Keratinocyte (primary cell): ENCODE measurements around the gene EXOC3. TPM values are rescaled to one million over a fixed set of nuclear protein-coding genes. Genes with fewer than 3 reads are reported as not detected.

Source experiments
- DNase-seq: peaks from one replicate; pipeline ENCODE4 v3.0.0-alpha.2; 2011; ENCODE audit warnings: low read depth, missing footprints, low spot score
- FAIRE-seq: peaks from 2 replicates; lab custom pipeline; 2011; peaks lifted over from hg19 to GRCh38; lab: Jason Lieb, UNC
- H2AFZ ChIP-seq: 2 replicates; pipeline ENCODE4 v1.6.0; 2012; ENCODE audit warnings: low read length, control low read depth, inconsistent platforms; ENCODE audit not compliant: control insufficient read depth
- H3K27ac ChIP-seq: 2 replicates; pipeline ENCODE4 v1.5.1; 2011; ENCODE audit warnings: low read length; ENCODE audit not compliant: control insufficient read depth, insufficient read depth
- H3K27me3 ChIP-seq: 3 replicates; pipeline ENCODE4 v1.6.0; 2011; ENCODE audit warnings: low read length; ENCODE audit not compliant: control insufficient read depth, insufficient read depth; ENCODE audit errors: extremely low read depth
- H3K36me3 ChIP-seq, 2 experiments: 2 replicates in 1 of 2; 3 replicates in 1 of 2; pipeline ENCODE4 v1.5.1; 2011; ENCODE audit warnings: low read length in 2 of 2, mild to moderate bottlenecking in 1 of 2; ENCODE audit not compliant: control insufficient read depth in 2 of 2, insufficient read depth in 2 of 2; ENCODE audit errors: extremely low read depth in 1 of 2
- H3K4me1 ChIP-seq: 3 replicates; pipeline ENCODE4 v1.5.1; 2011; ENCODE audit warnings: low read length; ENCODE audit not compliant: control insufficient read depth, insufficient read depth; ENCODE audit errors: extremely low read depth
- H3K4me2 ChIP-seq: 3 replicates; pipeline ENCODE4 v1.6.0; 2011; ENCODE audit warnings: low read depth, low read length; ENCODE audit not compliant: control insufficient read depth, insufficient read depth; ENCODE audit errors: extremely low read depth
- H3K4me3 ChIP-seq, 3 experiments: fragments of 200-600 bp in 1 of 3; sonication (generic) in 1 of 3; 2 replicates in 2 of 3; 3 replicates in 1 of 3; pipeline ENCODE4 v1.5.1; 2011 to 2016; ENCODE audit warnings: low read length in 3 of 3, mild to moderate bottlenecking in 3 of 3, control low read depth in 2 of 3, inconsistent platforms in 1 of 3, low read depth in 1 of 3, mixed read lengths in 1 of 3, mixed run types in 1 of 3, moderate library complexity in 1 of 3; ENCODE audit not compliant: control insufficient read depth in 2 of 3, insufficient read depth in 2 of 3; ENCODE audit errors: extremely low read depth in 1 of 3
- H3K79me2 ChIP-seq: 2 replicates; pipeline ENCODE4 v1.6.0; 2012; ENCODE audit warnings: low read length; ENCODE audit not compliant: control insufficient read depth, insufficient read depth
- H3K9ac ChIP-seq: 3 replicates; pipeline ENCODE4 v1.6.0; 2011; ENCODE audit warnings: low read length; ENCODE audit not compliant: control insufficient read depth, insufficient read depth; ENCODE audit errors: extremely low read depth
- H3K9me1 ChIP-seq: 3 replicates; pipeline ENCODE4 v1.6.0; 2011; ENCODE audit warnings: low read length; ENCODE audit not compliant: control insufficient read depth, insufficient read depth; ENCODE audit errors: extremely low read depth
- H3K9me3 ChIP-seq: 2 replicates; pipeline ENCODE4 v1.5.1; 2012; ENCODE audit warnings: low read depth, low read length; ENCODE audit not compliant: control insufficient read depth
- H4K20me1 ChIP-seq: 3 replicates; pipeline ENCODE4 v1.6.0; 2011; ENCODE audit warnings: low read length; ENCODE audit not compliant: control insufficient read depth, insufficient read depth; ENCODE audit errors: extremely low read depth
- EZH2 ChIP-seq: IDR thresholded peaks from one replicate; pipeline ENCODE4 v1.6.1; 2012; ENCODE audit warnings: inconsistent platforms, mild to moderate bottlenecking, low read length, moderate library complexity
- dilution Hi-C: fragments of 300-500 bp; cut with MboI; formaldehyde crosslinking; loops from one replicate; pipeline ENCODE4 v1.7.0; 2020; ENCODE audit warnings: low sequenced_read_pairs; ENCODE audit not compliant: extremely low pct_ligation_motif_present
- polyA plus RNA-seq, 5 experiments: library from polyadenylated mRNA; depleted of rRNA in 3 of 5; stranded (reverse) in 3 of 5; stranded (forward) in 1 of 5; unstranded in 1 of 5; fragments of >200 nt; gene quantifications; 1 replicate in 1 of 5; 2 replicates in 3 of 5; 3 replicates in 1 of 5; pipeline versions ENCODE4 v1.2.1 to v1.2.3, GENCODE V29; 2011 to 2012; ENCODE audit warnings: missing spikeins in 2 of 5, low read depth in 1 of 5, low replicate concordance in 1 of 5
- TF ChIP-seq, protein P1 (sequence below), 3 experiments: IDR thresholded peaks in 1 of 3; conservative IDR thresholded peaks in 1 of 3; optimal IDR thresholded peaks in 1 of 3; 2 replicates in 2 of 3; 3 replicates in 1 of 3; pipeline versions ENCODE3 to v1.5.1; 2011; ENCODE audit warnings: low read length in 3 of 3, mild to moderate bottlenecking in 3 of 3, moderate library complexity in 2 of 3, control low read depth in 1 of 3, inconsistent platforms in 1 of 3; ENCODE audit not compliant: insufficient read depth in 2 of 3; ENCODE audit errors: extremely low read depth in 1 of 3

The EXOC3 gene
- polyA plus RNA-seq, 1 donor (not counting 4 experiments of a cell fraction or from before 2014, with no cell fraction given), result 14.2 TPM

DNA sequence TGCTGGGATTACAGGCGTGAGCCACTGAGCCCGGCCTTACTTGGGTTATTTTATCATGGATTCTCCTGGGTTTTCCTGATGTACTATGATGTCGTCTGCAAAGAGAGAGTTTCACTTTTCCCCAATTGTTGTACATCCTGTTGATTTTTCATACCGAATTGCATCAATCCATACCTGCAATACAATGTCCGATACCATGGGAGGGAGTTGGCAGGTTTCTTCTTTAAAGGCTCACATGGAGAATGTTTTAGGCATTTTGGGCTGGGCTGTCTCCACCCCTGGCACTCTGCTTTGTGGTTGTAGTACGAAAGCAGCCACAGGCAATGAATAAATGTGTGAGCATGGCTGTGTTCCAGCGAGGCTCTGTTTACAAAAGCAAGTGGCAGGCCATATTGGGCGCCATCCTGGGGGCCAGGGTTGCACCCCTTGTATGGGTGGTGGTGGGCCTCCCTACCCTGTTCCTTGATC, 35.1 kb upstream of the EXOC3 start:
- Histone ChIP-seq H3K27ac (no peak overlapping the region), H3K9me3 (no peaks in the 10 kb centered on the region), H4K20me1 (no peaks in the 10 kb centered on the region), H3K79me2 (no peaks in the 10 kb centered on the region), H3K9ac (no peak overlapping the region), H3K4me2 (no peak overlapping the region), H3K36me3 (no peaks in the 10 kb centered on the region), H2AFZ (no peak overlapping the region), H3K4me1 (peaks cover 11% of the 10 kb centered on the region), H3K27me3 (no peaks in the 10 kb centered on the region), H3K9me1 (no peaks in the 10 kb centered on the region), H3K4me3 (no peak overlapping the region)
- FAIRE-seq (no peak), DNase-seq (no peak)
- TF ChIP-seq, protein P1, sequence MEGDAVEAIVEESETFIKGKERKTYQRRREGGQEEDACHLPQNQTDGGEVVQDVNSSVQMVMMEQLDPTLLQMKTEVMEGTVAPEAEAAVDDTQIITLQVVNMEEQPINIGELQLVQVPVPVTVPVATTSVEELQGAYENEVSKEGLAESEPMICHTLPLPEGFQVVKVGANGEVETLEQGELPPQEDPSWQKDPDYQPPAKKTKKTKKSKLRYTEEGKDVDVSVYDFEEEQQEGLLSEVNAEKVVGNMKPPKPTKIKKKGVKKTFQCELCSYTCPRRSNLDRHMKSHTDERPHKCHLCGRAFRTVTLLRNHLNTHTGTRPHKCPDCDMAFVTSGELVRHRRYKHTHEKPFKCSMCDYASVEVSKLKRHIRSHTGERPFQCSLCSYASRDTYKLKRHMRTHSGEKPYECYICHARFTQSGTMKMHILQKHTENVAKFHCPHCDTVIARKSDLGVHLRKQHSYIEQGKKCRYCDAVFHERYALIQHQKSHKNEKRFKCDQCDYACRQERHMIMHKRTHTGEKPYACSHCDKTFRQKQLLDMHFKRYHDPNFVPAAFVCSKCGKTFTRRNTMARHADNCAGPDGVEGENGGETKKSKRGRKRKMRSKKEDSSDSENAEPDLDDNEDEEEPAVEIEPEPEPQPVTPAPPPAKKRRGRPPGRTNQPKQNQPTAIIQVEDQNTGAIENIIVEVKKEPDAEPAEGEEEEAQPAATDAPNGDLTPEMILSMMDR (optimal IDR thresholded peaks at IDR 0.05 in 1 of 3, IDR thresholded peaks at IDR 0.05 in 1 of 3, conservative IDR thresholded peaks at IDR 0.05 in 1 of 3; ENCODE audit: extremely low read depth in 1 of 3, insufficient read depth in 2 of 3, low read length in 3 of 3), result no peak
- TF ChIP-seq EZH2, result no peak
- dilution Hi-C loops, result no loop called here

GRCh38 chr5:410911-411517, 32.0 kb upstream of the EXOC3 start:
- Histone ChIP-seq H3K4me2 (no peak overlapping the region), H3K27ac (no peak overlapping the region), H3K4me1 (peaks cover 16% of the 10 kb centered on the region), H3K9ac (no peak overlapping the region), H3K9me3 (no peaks in the 10 kb centered on the region), H3K79me2 (no peaks in the 10 kb centered on the region), H3K36me3 (no peaks in the 10 kb centered on the region), H4K20me1 (no peaks in the 10 kb centered on the region), H3K27me3 (no peaks in the 10 kb centered on the region), H3K4me3 (no peak overlapping the region), H3K9me1 (no peaks in the 10 kb centered on the region), H2AFZ (no peak overlapping the region)
- dilution Hi-C loops, result no loop called here
- no peak for TF ChIP-seq EZH2
- TF ChIP-seq, protein P1 (optimal IDR thresholded peaks at IDR 0.05 in 1 of 3, IDR thresholded peaks at IDR 0.05 in 1 of 3, conservative IDR thresholded peaks at IDR 0.05 in 1 of 3; ENCODE audit: extremely low read depth in 1 of 3, insufficient read depth in 2 of 3, low read length in 3 of 3), result no peak
- DNase-seq (no peak), FAIRE-seq (no peak)
